HG03378 (cell line): ENCODE results near the gene WDFY1.

Experiments used
- ATAC-seq: cut with Tn5 transposase; IDR thresholded peaks from one replicate; pipeline ENCODE4 v1.9.1; 2021; ENCODE audit warnings: mild to moderate bottlenecking, moderate library complexity; ENCODE audit not compliant: unreplicated experiment

The WDFY1 gene

GRCh38 chr2:223959688-223960087 is 14.6 kb upstream of the WDFY1 start:
- ATAC-seq: no peak

- peak; percentile 79 for ATAC-seq
These were observed 12.1 kb upstream of the WDFY1 start, which contains the start of gene MRPL44 for GRCh38 chr2:223957092-223957851. MRPL44 (plus strand) TSS chr2:223957463; CDS start chr2:223957473, 10 bp downstream.

GRCh38 chr2:223956300-223956699 is 11.2 kb upstream of the WDFY1 start:
- peak; percentile 35 for ATAC-seq

- ATAC-seq: no peak
These were observed 9.3 kb upstream of the WDFY1 start for GRCh38 chr2:223954401-223954800.

- peak; percentile 47 for ATAC-seq
These were observed 7.3 kb upstream of the WDFY1 start for GRCh38 chr2:223952280-223952968.

- no peak for ATAC-seq
These were observed 5.6 kb upstream of the WDFY1 start for GRCh38 chr2:223950448-223951347.

- no peak for ATAC-seq
These were observed 4.2 kb upstream of the WDFY1 start for GRCh38 chr2:223949241-223949840.

GRCh38 chr2:223947711-223948205 is 2.6 kb upstream of the WDFY1 start:
- no peak for ATAC-seq

GRCh38 chr2:223945755-223946154 is 620 bp upstream of the WDFY1 start:
- ATAC-seq: no peak

- ATAC-seq: no peak
These were observed 901 bp downstream of the WDFY1 start for GRCh38 chr2:223944166-223944702.

- ATAC-seq: no peak
These were observed 1.6 kb downstream of the WDFY1 start for GRCh38 chr2:223943561-223944008.

- ATAC-seq: no peak
These were observed 2.0 kb downstream of the WDFY1 start for GRCh38 chr2:223943135-223943534.

- peak; percentile 71 for ATAC-seq
These were observed 3.4 kb downstream of the WDFY1 start for GRCh38 chr2:223941579-223942277.

GRCh38 chr2:223939438-223939837 is 5.7 kb downstream of the WDFY1 start:
- peak; percentile 32 for ATAC-seq

GRCh38 chr2:223937535-223937934 is 7.6 kb downstream of the WDFY1 start:
- no peak for ATAC-seq

- ATAC-seq: peak; percentile 35
These were observed 8.2 kb downstream of the WDFY1 start for GRCh38 chr2:223936862-223937326.

GRCh38 chr2:223935459-223936125 is 9.5 kb downstream of the WDFY1 start:
- no peak for ATAC-seq

GRCh38 chr2:223934870-223935269 is 10.3 kb downstream of the WDFY1 start:
- no peak for ATAC-seq
